H9 (cell line): Measurements from ENCODE around the gene ORAI2. TPM values are rescaled to one million over a fixed set of nuclear protein-coding genes. Genes with fewer than 3 reads are reported as not detected.

Experiments
- DNase-seq: peaks from one replicate; pipeline ENCODE4 v3.0.0-alpha.2; 2017
- H2AFZ ChIP-seq: one replicate; pipeline ENCODE4 v1.6.1; 2013; ENCODE audit warnings: mild to moderate bottlenecking, low read length, control low read depth, moderate library complexity
- H2AK5ac ChIP-seq: 2 replicates; pipeline ENCODE4 v1.6.1; 2013; ENCODE audit warnings: low read length, control low read depth, mixed read lengths; ENCODE audit not compliant: insufficient read length
- H2BK120ac ChIP-seq: one replicate; pipeline ENCODE4 v1.6.1; 2013; ENCODE audit warnings: low read depth, mild to moderate bottlenecking, low read length, control low read depth, inconsistent platforms; ENCODE audit not compliant: poor library complexity, severe bottlenecking
- H2BK12ac ChIP-seq: 2 replicates; pipeline ENCODE4 v1.6.1; 2013; ENCODE audit warnings: low read length, control low read depth, mixed read lengths, low read depth; ENCODE audit not compliant: insufficient read length
- H2BK15ac ChIP-seq: 2 replicates; pipeline ENCODE4 v1.6.1; 2013; ENCODE audit warnings: low read depth, low read length, control low read depth
- H2BK20ac ChIP-seq: one replicate; pipeline ENCODE4 v1.6.1; 2013; ENCODE audit warnings: low read depth, mild to moderate bottlenecking, low read length, control low read depth, inconsistent platforms; ENCODE audit not compliant: poor library complexity, severe bottlenecking
- H2BK5ac ChIP-seq: 2 replicates; pipeline ENCODE4 v1.6.1; 2013; ENCODE audit warnings: low read length, control low read depth, mixed read lengths; ENCODE audit not compliant: insufficient read length
- H3K14ac ChIP-seq: 2 replicates; pipeline ENCODE4 v1.6.1; 2013; ENCODE audit warnings: low read length, control low read depth; ENCODE audit not compliant: insufficient read depth
- H3K18ac ChIP-seq: 2 replicates; pipeline ENCODE4 v1.6.1; 2013; ENCODE audit warnings: low read depth, mild to moderate bottlenecking, mixed read lengths, low read length, control low read depth; ENCODE audit not compliant: insufficient read length
- H3K23ac ChIP-seq: 2 replicates; pipeline ENCODE4 v1.6.1; 2013; ENCODE audit warnings: low read length, control low read depth, mixed read lengths, low read depth; ENCODE audit not compliant: insufficient read length
- H3K23me2 ChIP-seq: 2 replicates; pipeline ENCODE4 v1.6.1; 2013; ENCODE audit warnings: low read depth, mild to moderate bottlenecking, mixed read lengths, low read length, control low read depth; ENCODE audit not compliant: insufficient read length, poor library complexity, severe bottlenecking
- H3K27ac ChIP-seq: 2 replicates; pipeline ENCODE4 v1.5.1; 2013; ENCODE audit warnings: low read length, control low read depth, mixed read lengths, low read depth; ENCODE audit not compliant: insufficient read length
- H3K27me3 ChIP-seq: 2 replicates; pipeline ENCODE4 v1.6.1; 2013; ENCODE audit warnings: low read length, control low read depth, inconsistent platforms; ENCODE audit not compliant: insufficient read depth
- H3K4ac ChIP-seq: 2 replicates; pipeline ENCODE4 v1.6.1; 2013; ENCODE audit warnings: low read depth, mild to moderate bottlenecking, control low read depth, inconsistent platforms, low read length, moderate library complexity
- H3K4me1 ChIP-seq: 2 replicates; pipeline ENCODE4 v1.6.1; 2013; ENCODE audit warnings: low read length, control low read depth, inconsistent platforms; ENCODE audit not compliant: insufficient read depth
- H3K4me2 ChIP-seq: 2 replicates; pipeline ENCODE4 v1.6.1; 2013; ENCODE audit warnings: low read length, control low read depth, mixed read lengths; ENCODE audit not compliant: insufficient read length, insufficient read depth
- H3K56ac ChIP-seq: 2 replicates; pipeline ENCODE4 v1.6.1; 2013; ENCODE audit warnings: low read depth, mild to moderate bottlenecking, mixed read lengths, low read length, control low read depth; ENCODE audit not compliant: insufficient read length
- H3K79me1 ChIP-seq: 2 replicates; pipeline ENCODE4 v1.6.1; 2013; ENCODE audit warnings: low read depth, mild to moderate bottlenecking, moderate library complexity, low read length, control low read depth, inconsistent platforms; ENCODE audit not compliant: insufficient read depth, poor library complexity, severe bottlenecking
- H3K79me2 ChIP-seq: 2 replicates; pipeline ENCODE4 v1.6.1; 2013; ENCODE audit warnings: low read length, control low read depth, inconsistent platforms; ENCODE audit not compliant: insufficient read depth
- H3K9ac ChIP-seq: 2 replicates; pipeline ENCODE4 v1.6.1; 2013; ENCODE audit warnings: low read length, control low read depth, mixed read lengths; ENCODE audit not compliant: insufficient read length; ENCODE audit errors: extremely low read depth
- H3K9me3 ChIP-seq: one replicate; pipeline ENCODE4 v1.6.1; 2013; ENCODE audit warnings: low read depth, low read length, inconsistent platforms; ENCODE audit not compliant: control insufficient read depth
- H3T11ph ChIP-seq: one replicate; pipeline ENCODE4 v1.6.1; 2013; ENCODE audit warnings: mild to moderate bottlenecking, low read length, control low read depth, inconsistent platforms
- H4K20me1 ChIP-seq: one replicate; pipeline ENCODE4 v1.6.1; 2013; ENCODE audit not compliant: control insufficient read depth, insufficient read length, insufficient read depth
- H4K5ac ChIP-seq: 2 replicates; pipeline ENCODE4 v1.6.1; 2013; ENCODE audit warnings: low read depth, mild to moderate bottlenecking, mixed read lengths, low read length, control low read depth; ENCODE audit not compliant: insufficient read length
- H4K8ac ChIP-seq: replicated peaks from 2 replicates; pipeline ENCODE4 v1.6.1; 2013; ENCODE audit warnings: low read length, control low read depth, mixed read lengths, low read depth; ENCODE audit not compliant: insufficient read length
- H4K91ac ChIP-seq: 2 replicates; pipeline ENCODE4 v1.6.1; 2013; ENCODE audit warnings: low read depth, mild to moderate bottlenecking, moderate library complexity, mixed read lengths, low read length, control low read depth; ENCODE audit not compliant: insufficient read length
- H3K27ac Mint-ChIP-seq, 3 experiments: 2 replicates in 2 of 3; 3 replicates in 1 of 3; pipeline ENCODE4 v1.8.0; 2020 to 2021; ENCODE audit warnings: mixed read lengths in 3 of 3, mild to moderate bottlenecking in 1 of 3, moderate library complexity in 1 of 3
- H3K27me3 Mint-ChIP-seq: 2 replicates; pipeline ENCODE4 v1.8.0; 2021; ENCODE audit warnings: low read depth, mild to moderate bottlenecking, moderate library complexity, mixed read lengths
- H3K36me3 Mint-ChIP-seq, 3 experiments: 2 replicates in 2 of 3; 3 replicates in 1 of 3; pipeline ENCODE4 v1.8.0; 2020 to 2021; ENCODE audit warnings: low read depth in 3 of 3, mixed read lengths in 3 of 3; ENCODE audit not compliant: insufficient read depth in 1 of 3
- H3K4me1 Mint-ChIP-seq, 2 experiments: 2 replicates each; pipeline ENCODE4 v1.8.0; 2020; ENCODE audit warnings: mixed read lengths in 2 of 2
- H3K4me3 Mint-ChIP-seq, 2 experiments: 2 replicates in 1 of 2; 3 replicates in 1 of 2; pipeline ENCODE4 v1.8.0; 2020 to 2021; ENCODE audit warnings: mild to moderate bottlenecking in 2 of 2, mixed read lengths in 2 of 2, moderate library complexity in 1 of 2
- H3K9me3 Mint-ChIP-seq, 2 experiments: 2 replicates in 1 of 2; 3 replicates in 1 of 2; pipeline ENCODE4 v1.8.0; 2020; ENCODE audit warnings: mild to moderate bottlenecking in 2 of 2, mixed read lengths in 2 of 2, moderate library complexity in 1 of 2
- CTCF ChIP-seq: fragments of 200-600 bp; sonication (generic); conservative IDR thresholded peaks from 3 replicates; pipeline ENCODE4 v1.8.0; 2021; ENCODE audit warnings: antibody characterized with exemption, mild to moderate bottlenecking
- WGBS: extraction: QIAGEN DNeasy Blood & Tissue Kit; methylation state at CpG from one replicate; pipeline ENCODE4 v1.1.7; 2013; ENCODE audit warnings: missing lambda C conversion rate, low lambda C conversion rate, mixed read lengths; ENCODE audit not compliant: insufficient read length; ENCODE audit errors: extremely low coverage; 5-methylcytosine and 5-hydroxymethylcytosine counted together
- total RNA-seq: library from RNA; stranded (reverse); gene quantifications from 2 replicates; pipeline ENCODE4 v1.2.1, GENCODE V29; 2021

The ORAI2 gene
- total RNA-seq, 1 experiment from 2014 or later: 26.6 TPM

GRCh38 chr7:102445674-102446071 lies 12.3 kb downstream of the ORAI2 start:
- no peak overlapping the region for H2BK20ac ChIP-seq
- H4K20me1 ChIP-seq: no peaks in the 10 kb centered on the region
- H2AK5ac ChIP-seq: no peak overlapping the region
- H3K4me1 ChIP-seq: no peaks in the 10 kb centered on the region; the same call in 1 of the 2 replicates
- H3K56ac ChIP-seq: no peak overlapping the region
- H3K14ac ChIP-seq: no peak overlapping the region
- H3K18ac ChIP-seq: no peak overlapping the region
- Mint-ChIP-seq H3K4me3 (no peak overlapping the region), H3K9me3 (no peaks in the 10 kb centered on the region), H3K27me3 (no peaks in the 10 kb centered on the region), H3K27ac (no peak overlapping the region; a peak in 1 of 7 replicates), H3K4me1 (peaks cover 6 to 9% of the 10 kb centered on the region in 2 experiments), H3K36me3 (peaks cover 3 to 28% (median 6%) of the 10 kb centered on the region in 3 experiments; a peak in 6 of 7 replicates)
- H4K8ac ChIP-seq: no peak overlapping the region
- H3K79me1 ChIP-seq: no peaks in the 10 kb centered on the region
- no peak overlapping the region for H2AFZ ChIP-seq
- H3K4me2 ChIP-seq: no peak overlapping the region
- no peaks in the 10 kb centered on the region for H3K9me3 ChIP-seq
- no peak for TF ChIP-seq CTCF
- WGBS: no CpG with 5 or more reads among the region's 2 CpGs
- H3K9ac ChIP-seq: no peak overlapping the region
- H2BK120ac ChIP-seq: no peak overlapping the region
- no peak overlapping the region for H4K5ac ChIP-seq
- no peak overlapping the region for H3K27ac ChIP-seq
- H2BK5ac ChIP-seq: no peak overlapping the region
- H2BK15ac ChIP-seq: no peak overlapping the region
- no peak for DNase-seq
- H3K23ac ChIP-seq: no peak overlapping the region
- H4K91ac ChIP-seq: no peak overlapping the region
- H3K79me2 ChIP-seq: no peaks in the 10 kb centered on the region
- H3K27me3 ChIP-seq: no peaks in the 10 kb centered on the region
- no peak overlapping the region for H3K4ac ChIP-seq
- no peak overlapping the region for H2BK12ac ChIP-seq
- H3T11ph ChIP-seq: no peak overlapping the region
- no peaks in the 10 kb centered on the region for H3K23me2 ChIP-seq
